HepG2 (cell line): ENCODE results near the gene GPR4. TPM values are rescaled to one million over a fixed set of nuclear protein-coding genes. Genes with fewer than 3 reads are reported as not detected.
A peak's percentile ranks its signal among the peaks of the same experiment; 100 is the strongest.

Experiments
- AKNA ChIP-seq: sonication (generic); formaldehyde crosslinking; IDR thresholded peaks from 2 replicates; pipeline ENCODE4 v1.4.0; 2020; ENCODE audit warnings: missing genetic modification reagents, borderline replicate concordance
- ARNT ChIP-seq: fragments of 450-650 bp; IDR thresholded peaks from 2 replicates; pipeline ENCODE4 v1.6.1; 2017
- DR1 ChIP-seq: sonication (generic); formaldehyde crosslinking; IDR thresholded peaks from 2 replicates; pipeline ENCODE4 v1.8.0; 2021; ENCODE audit warnings: mild to moderate bottlenecking, missing genetic modification reagents, inconsistent platforms
- FOXC1 ChIP-seq: sonication (generic); formaldehyde crosslinking; IDR thresholded peaks from 2 replicates; pipeline ENCODE4 v1.8.0; 2022; ENCODE audit warnings: mild to moderate bottlenecking, missing genetic modification reagents, borderline replicate concordance
- GMEB1 ChIP-seq: sonication (generic); formaldehyde crosslinking; IDR thresholded peaks from 2 replicates; pipeline ENCODE4 v1.5.1; 2020; ENCODE audit warnings: missing genetic modification reagents, mild to moderate bottlenecking, borderline replicate concordance
- IKZF4 ChIP-seq: sonication (generic); formaldehyde crosslinking; IDR thresholded peaks from 2 replicates; pipeline ENCODE4 v1.5.1; 2020; ENCODE audit warnings: borderline replicate concordance, mild to moderate bottlenecking, low read depth, missing genetic modification reagents; ENCODE audit errors: not compliant biosample characterization
- NCOA2 ChIP-seq: sonication (generic); formaldehyde crosslinking; IDR thresholded peaks from 2 replicates; pipeline ENCODE4 v1.8.0; 2022; ENCODE audit warnings: inconsistent platforms
- NR1H2 ChIP-seq: sonication (generic); formaldehyde crosslinking; IDR thresholded peaks from 2 replicates; pipeline ENCODE4 v1.8.1; 2022; ENCODE audit warnings: low read depth, missing genetic modification reagents, borderline replicate concordance
- PCBP1 ChIP-seq: fragments of 200-400 bp; formaldehyde crosslinking; IDR thresholded peaks from 2 replicates; pipeline ENCODE4 v1.6.1; 2017; ENCODE audit warnings: mild to moderate bottlenecking, low read depth, low read length, borderline replicate concordance
- PHF8 ChIP-seq: sonication (generic); formaldehyde crosslinking; IDR thresholded peaks from 2 replicates; pipeline ENCODE4 v1.5.0; 2020; ENCODE audit warnings: missing genetic modification reagents
- ZBTB34 ChIP-seq: sonication (generic); formaldehyde crosslinking; IDR thresholded peaks from 2 replicates; pipeline ENCODE4 v1.8.0; 2022; ENCODE audit warnings: mild to moderate bottlenecking, missing genetic modification reagents
- ZFYVE20 ChIP-seq: sonication (generic); formaldehyde crosslinking; IDR thresholded peaks from 2 replicates; pipeline ENCODE4 v1.8.0; 2023; ENCODE audit warnings: low read depth, mild to moderate bottlenecking, moderate library complexity, missing genetic modification reagents, borderline replicate concordance
- ZNF24 ChIP-seq: fragments of 450-650 bp; IDR thresholded peaks from 2 replicates; pipeline ENCODE4 v1.6.1; 2017; ENCODE audit warnings: antibody characterized with exemption, mild to moderate bottlenecking
- ZNF354B ChIP-seq: sonication (generic); formaldehyde crosslinking; IDR thresholded peaks from 2 replicates; pipeline ENCODE4 v1.8.0; 2022; ENCODE audit warnings: mild to moderate bottlenecking, missing genetic modification reagents
- ZNF484 ChIP-seq: sonication (generic); formaldehyde crosslinking; IDR thresholded peaks from 2 replicates; pipeline ENCODE4 v1.5.1; 2020; ENCODE audit warnings: mild to moderate bottlenecking, low read depth, missing genetic modification reagents, borderline replicate concordance
- ZNF510 ChIP-seq: sonication (generic); formaldehyde crosslinking; IDR thresholded peaks from 2 replicates; pipeline ENCODE4 v1.4.0; 2020; ENCODE audit warnings: low read depth, mild to moderate bottlenecking, missing genetic modification reagents
- ZNF556 ChIP-seq: sonication (generic); formaldehyde crosslinking; IDR thresholded peaks from 2 replicates; pipeline ENCODE4 v1.4.0; 2020; ENCODE audit warnings: mild to moderate bottlenecking, missing genetic modification reagents, borderline replicate concordance
- ZNF570 ChIP-seq: sonication (generic); formaldehyde crosslinking; IDR thresholded peaks from 2 replicates; pipeline ENCODE4 v1.4.0; 2020; ENCODE audit warnings: mild to moderate bottlenecking, missing genetic modification reagents, borderline replicate concordance
- polyA plus RNA-seq, 8 experiments: library from polyadenylated mRNA; depleted of rRNA in 3 of 8; stranded (reverse) in 7 of 8; unstranded in 1 of 8; fragments of >200 nt; fragmentation: Illumina TruSeq in 4 of 8; extraction: Trizol in 4 of 8; gene quantifications; 2 replicates each; pipeline versions ENCODE4 v1.2.1 to v1.2.3, GENCODE V29; 2011 to 2016; ENCODE audit warnings: low read depth in 4 of 8, missing spikeins in 1 of 8, mixed read lengths in 1 of 8; ENCODE audit not compliant: insufficient read depth in 1 of 8
- total RNA-seq, 5 experiments: library from RNA; depleted of rRNA; stranded (reverse); fragments of >200 nt; fragmentation: Illumina TruSeq; extraction: Trizol; gene quantifications; 2 replicates each; pipeline ENCODE4 v1.2.3, GENCODE V29; 2016; ENCODE audit warnings: low read depth in 1 of 5

The GPR4 gene
- total and polyA plus RNA-seq, 2 of the 13 experiments (the other 11 are each of a cell fraction or from before 2014, with no cell fraction given): 0.15 TPM; not detected in 1

- TF ChIP-seq PCBP1 (peak; percentile 79; the same call in 1 of the 2 replicates), ZNF354B (CRISPR knock-in tag) (no peak), ZNF570 (CRISPR knock-in tag) (no peak), NR1H2 (0 out of 2 replicates have a peak, but pooled peaks have one; percentile 25), ZNF24 (no peak), GMEB1 (CRISPR knock-in tag) (0 out of 2 replicates have a peak, but pooled peaks have one; percentile 12), DR1 (CRISPR knock-in tag) (no peak), PHF8 (CRISPR knock-in tag) (0 out of 2 replicates have a peak, but pooled peaks have one; percentile 39), AKNA (CRISPR knock-in tag) (no peak), IKZF4 (CRISPR knock-in tag) (no peak), ZFYVE20 (no peak), NCOA2 (CRISPR knock-in tag) (no peak), ZBTB34 (CRISPR knock-in tag) (0 out of 2 replicates have a peak, but pooled peaks have one; percentile 35), ZNF510 (CRISPR knock-in tag) (no peak), ZNF556 (CRISPR knock-in tag) (no peak), FOXC1 (CRISPR knock-in tag) (no peak), ARNT (no peak), ZNF484 (CRISPR knock-in tag) (no peak)
Observed at GRCh38 chr19:45607071-45608029, 5.3 kb upstream of the GPR4 start (continued).
